H1 (cell line): ENCODE measurements around the gene MGMT. TPM values are rescaled to one million over a fixed set of nuclear protein-coding genes. Genes with fewer than 3 reads are reported as not detected.

Experiments
- CTCF ChIA-PET: fragments of 300-600 bp; sonication (Branson Sonifier 250); formaldehyde crosslinking; loops from one replicate; lab custom pipeline; 2021; ENCODE audit not compliant: partially characterized antibody; lab: Charles Lee
- POLR2A ChIA-PET: fragments of 300-600 bp; sonication (Branson Sonifier 250); formaldehyde crosslinking; loops from one replicate; lab custom pipeline; 2021; ENCODE audit warnings: inconsistent platforms; ENCODE audit not compliant: partially characterized antibody; lab: Charles Lee
- DNase-seq, 2 experiments: peaks; one replicate each; pipeline versions ENCODE4 v3.0.0 to v3.0.0-alpha.2; 2010 to 2022; ENCODE audit warnings: low spot score in 2 of 2, low read depth in 1 of 2, mixed read lengths in 1 of 2
- FAIRE-seq: peaks from 2 replicates; lab custom pipeline; 2011; peaks lifted over from hg19 to GRCh38; lab: Jason Lieb, UNC
- H2AFZ ChIP-seq: 2 replicates; pipeline ENCODE4 v1.8.1; 2012; ENCODE audit warnings: low read length, inconsistent platforms
- H2AK5ac ChIP-seq: 2 replicates; pipeline ENCODE4 v1.6.1; 2013; ENCODE audit warnings: low read depth, low read length
- H2BK120ac ChIP-seq: replicated peaks from 2 replicates; pipeline ENCODE3; 2013; ENCODE audit warnings: low read depth, low read length, inconsistent platforms
- H2BK12ac ChIP-seq: 2 replicates; pipeline ENCODE4 v1.6.1; 2013; ENCODE audit warnings: low read depth, low read length
- H2BK15ac ChIP-seq: 2 replicates; pipeline ENCODE4 v1.6.1; 2013; ENCODE audit warnings: low read length
- H2BK20ac ChIP-seq: 2 replicates; pipeline ENCODE4 v1.6.1; 2013; ENCODE audit warnings: low read length
- H2BK5ac ChIP-seq: 2 replicates; pipeline ENCODE4 v1.6.1; 2013; ENCODE audit warnings: low read depth, low read length
- H3K14ac ChIP-seq: 2 replicates; pipeline ENCODE4 v1.6.1; 2013; ENCODE audit warnings: inconsistent platforms; ENCODE audit not compliant: insufficient read length
- H3K18ac ChIP-seq: 2 replicates; pipeline ENCODE4 v1.6.1; 2013; ENCODE audit warnings: low read length; ENCODE audit errors: extremely low read depth
- H3K23ac ChIP-seq: 2 replicates; pipeline ENCODE4 v1.6.1; 2013; ENCODE audit warnings: inconsistent platforms; ENCODE audit not compliant: insufficient read length
- H3K23me2 ChIP-seq: 2 replicates; pipeline ENCODE4 v1.6.1; 2013; ENCODE audit warnings: low read depth, low read length
- H3K27ac ChIP-seq: 2 replicates; pipeline ENCODE4 v1.6.1; 2011; ENCODE audit warnings: low read depth, low read length, inconsistent platforms
- H3K27me3 ChIP-seq, 4 experiments: replicated peaks in 1 of 4; 1 replicate in 1 of 4; 2 replicates in 3 of 4; pipeline versions ENCODE4 v1.6.1 to v1.8.1; 2011 to 2013; ENCODE audit warnings: low read length in 3 of 4, mild to moderate bottlenecking in 3 of 4, inconsistent platforms in 2 of 4, mixed read lengths in 2 of 4, moderate library complexity in 1 of 4; ENCODE audit not compliant: control insufficient read depth in 3 of 4, insufficient read depth in 3 of 4; ENCODE audit errors: extremely low read depth in 1 of 4
- H3K36me3 ChIP-seq, 4 experiments: 2 replicates each; pipeline versions ENCODE4 v1.6.1 to v1.8.1; 2011 to 2013; ENCODE audit warnings: mild to moderate bottlenecking in 4 of 4, low read length in 3 of 4, moderate library complexity in 2 of 4, control low read depth in 1 of 4, inconsistent platforms in 1 of 4; ENCODE audit not compliant: insufficient read depth in 4 of 4, control insufficient read depth in 2 of 4
- H3K4ac ChIP-seq: replicated peaks from 2 replicates; pipeline ENCODE3; 2013; ENCODE audit warnings: low read length, low read depth, mixed read lengths, inconsistent platforms; ENCODE audit not compliant: insufficient read length
- H3K4me1 ChIP-seq, 4 experiments: replicated peaks in 1 of 4; 1 replicate in 1 of 4; 2 replicates in 3 of 4; pipeline versions ENCODE4 v1.6.1 to v1.8.1; 2011 to 2013; ENCODE audit warnings: low read length in 3 of 4, inconsistent platforms in 2 of 4, mixed read lengths in 1 of 4; ENCODE audit not compliant: insufficient read depth in 4 of 4, control insufficient read depth in 3 of 4
- H3K4me2 ChIP-seq, 2 experiments: 2 replicates each; pipeline versions ENCODE4 v1.6.1 to v1.8.1; 2011 to 2013; ENCODE audit warnings: low read depth in 2 of 2, low read length in 2 of 2, control low read depth in 1 of 2, inconsistent platforms in 1 of 2, mild to moderate bottlenecking in 1 of 2; ENCODE audit not compliant: insufficient read depth in 1 of 2
- H3K4me3 ChIP-seq, 4 experiments: fragments of 200-600, 300-600 bp in 1 of 4; sonication (generic), shearing (Covaris generic), sonication (Bioruptor Twin) in 1 of 4; 2 replicates each; pipeline versions ENCODE4 v1.5.1 to v1.8.1; 2011 to 2016; ENCODE audit warnings: low read length in 4 of 4, low read depth in 3 of 4, control low read depth in 2 of 4, inconsistent platforms in 2 of 4, mild to moderate bottlenecking in 2 of 4, mixed read lengths in 1 of 4, moderate library complexity in 1 of 4; ENCODE audit not compliant: insufficient read depth in 2 of 4; ENCODE audit errors: extremely low read depth in 1 of 4
- H3K56ac ChIP-seq: replicated peaks from 2 replicates; pipeline ENCODE3; 2013; ENCODE audit warnings: low read depth, mild to moderate bottlenecking, mixed read lengths, low read length, inconsistent platforms; ENCODE audit not compliant: insufficient read length
- H3K79me1 ChIP-seq: 2 replicates; pipeline ENCODE4 v1.6.1; 2013; ENCODE audit warnings: low read depth, low read length, control low read depth
- H3K79me2 ChIP-seq, 2 experiments: 2 replicates each; pipeline versions ENCODE4 v1.6.1 to v1.8.1; 2012 to 2013; ENCODE audit warnings: low read length in 2 of 2, mild to moderate bottlenecking in 2 of 2, inconsistent platforms in 1 of 2; ENCODE audit not compliant: insufficient read depth in 2 of 2, control insufficient read depth in 1 of 2
- H3K9ac ChIP-seq, 4 experiments: replicated peaks in 1 of 4; 1 replicate in 1 of 4; 2 replicates in 3 of 4; pipeline versions ENCODE4 v1.6.1 to v1.8.1; 2011 to 2013; ENCODE audit warnings: low read depth in 3 of 4, low read length in 3 of 4, control low read depth in 2 of 4, mild to moderate bottlenecking in 2 of 4, moderate library complexity in 2 of 4, inconsistent platforms in 1 of 4; ENCODE audit errors: extremely low read depth in 1 of 4
- H3K9me3 ChIP-seq, 2 experiments: 2 replicates each; pipeline versions ENCODE4 v1.6.1 to v1.8.1; 2012 to 2013; ENCODE audit warnings: mild to moderate bottlenecking in 2 of 2, moderate library complexity in 2 of 2, control low read depth in 1 of 2, inconsistent platforms in 1 of 2, low read depth in 1 of 2, low read length in 1 of 2, mixed read lengths in 1 of 2; ENCODE audit not compliant: insufficient read depth in 2 of 2
- H4K20me1 ChIP-seq, 2 experiments: replicated peaks in 1 of 2; 2 replicates each; pipeline versions ENCODE3 to v1.8.1; 2011 to 2013; ENCODE audit warnings: inconsistent platforms in 2 of 2, low read length in 2 of 2, mild to moderate bottlenecking in 1 of 2; ENCODE audit not compliant: insufficient read depth in 2 of 2, control insufficient read depth in 1 of 2
- H4K5ac ChIP-seq: 2 replicates; pipeline ENCODE4 v1.6.1; 2013; ENCODE audit warnings: low read length, low read depth, mixed read lengths, inconsistent platforms; ENCODE audit not compliant: insufficient read length
- H4K8ac ChIP-seq: 2 replicates; pipeline ENCODE4 v1.8.0; 2013; ENCODE audit warnings: mild to moderate bottlenecking, moderate library complexity, low read length, inconsistent platforms; ENCODE audit not compliant: insufficient read depth; ENCODE audit errors: extremely low read depth
- H4K91ac ChIP-seq: replicated peaks from 2 replicates; pipeline ENCODE3; 2013; ENCODE audit warnings: low read length, mixed read lengths, inconsistent platforms; ENCODE audit not compliant: insufficient read length
- ASH2L ChIP-seq: fragments of 200-600, 300-600 bp; sonication (generic); IDR thresholded peaks from one replicate; pipeline ENCODE4 v1.7.1; 2017; ENCODE audit warnings: low read length
- BACH1 ChIP-seq: IDR thresholded peaks from 2 replicates; pipeline ENCODE4 v1.6.1; 2012; ENCODE audit warnings: low read length, improper control_type of control experiment
- BRCA1 ChIP-seq: IDR thresholded peaks from 2 replicates; pipeline ENCODE4 v1.6.1; 2012; ENCODE audit warnings: low read depth, low read length, improper control_type of control experiment
- CBX5 ChIP-seq: fragments of 300-800, 300-1000 bp; sonication (generic); IDR thresholded peaks from 2 replicates; pipeline ENCODE4 v1.7.1; 2016; ENCODE audit warnings: antibody characterized with exemption, low read length, low read depth
- HDAC2 ChIP-seq, 2 experiments: fragments of 300-600 bp in 1 of 2; sonication (generic) in 1 of 2; IDR thresholded peaks; 2 replicates each; pipeline ENCODE4 v1.6.1; 2011 to 2012; ENCODE audit warnings: low read depth in 2 of 2, low read length in 2 of 2, mild to moderate bottlenecking in 2 of 2, moderate library complexity in 2 of 2, borderline replicate concordance in 1 of 2, inconsistent platforms in 1 of 2
- JUN ChIP-seq: IDR thresholded peaks from 2 replicates; pipeline ENCODE4 v1.6.1; 2011; ENCODE audit warnings: low read depth, mild to moderate bottlenecking, improper control_type of control experiment, low read length
- KDM1A ChIP-seq: fragments of 200-600, 300-600 bp; sonication (generic); IDR thresholded peaks from 2 replicates; pipeline ENCODE4 v1.7.1; 2016; ENCODE audit warnings: mild to moderate bottlenecking, low read length, borderline replicate concordance
- KDM5A ChIP-seq: fragments of 200-600 bp; IDR thresholded peaks from 2 replicates; pipeline ENCODE4 v1.7.1; 2012; ENCODE audit warnings: mild to moderate bottlenecking, low read length, inconsistent platforms, mixed read lengths
- PHF8 ChIP-seq: fragments of 200-600 bp; sonication (generic); conservative IDR thresholded peaks from 2 replicates; pipeline ENCODE4 v1.7.1; 2012; ENCODE audit warnings: low read depth, mild to moderate bottlenecking, inconsistent platforms, low read length, moderate library complexity
- SRF ChIP-seq: IDR thresholded peaks from 2 replicates; pipeline ENCODE4 v1.6.1; 2011; ENCODE audit warnings: mild to moderate bottlenecking, low read depth, low read length, moderate library complexity
- TAF7 ChIP-seq: optimal IDR thresholded peaks from 2 replicates; pipeline ENCODE3; 2011; ENCODE audit warnings: low read depth, mild to moderate bottlenecking, inconsistent platforms, low read length, moderate library complexity, borderline replicate concordance
- TEAD4 ChIP-seq: IDR thresholded peaks from 2 replicates; pipeline ENCODE4 v1.6.1; 2012; ENCODE audit warnings: low read depth, low read length, inconsistent platforms, mixed read lengths
- ZNF274 ChIP-seq: IDR thresholded peaks from 2 replicates; pipeline ENCODE4 v1.7.0; 2012; ENCODE audit warnings: low read length, borderline replicate concordance; ENCODE audit errors: extremely low read depth
- WGBS, 2 experiments: shearing (Covaris generic) in 1 of 2; methylation state at CpG; one replicate each; pipeline versions ENCODE4 v1.1.6 to v1.1.7; 2013 to 2015; ENCODE audit warnings: low lambda C conversion rate in 2 of 2, mixed read lengths in 2 of 2, inconsistent platforms in 1 of 2, low coverage in 1 of 2, missing lambda C conversion rate in 1 of 2; ENCODE audit not compliant: insufficient replicate concordance in 2 of 2, insufficient coverage in 1 of 2, insufficient read length in 1 of 2; ENCODE audit errors: extremely low coverage in 1 of 2, missing lambda C conversion rate in 1 of 2; 5-methylcytosine and 5-hydroxymethylcytosine counted together
- polyA plus RNA-seq, 7 experiments: library from polyadenylated mRNA; depleted of rRNA in 3 of 7; stranded (reverse) in 5 of 7; unstranded in 2 of 7; fragments of >200 nt in 5 of 7; fragments of 200-250 nt in 2 of 7; gene quantifications; 1 replicate in 5 of 7; 2 replicates in 1 of 7; 4 replicates in 1 of 7; pipeline versions ENCODE4 v1.2.1 to v1.2.3, GENCODE V29; 2011 to 2013; ENCODE audit warnings: missing spikeins in 2 of 7, mixed read lengths in 2 of 7
- total RNA-seq: library from RNA; stranded (reverse); fragmentation: NEBNext Ultra II Directional; extraction: Animal tissue kit (Norgen Biotek cat#: 25700); gene quantifications from 2 replicates; pipeline ENCODE4 v1.2.1, GENCODE V29; 2021

MGMT gene
- total and polyA plus RNA-seq, 2 of the 8 experiments (the other 6 are each of a cell fraction or from before 2014, with no cell fraction given): 9.9 to 10.7 TPM

GRCh38 chr10:129440247-129440646 lies 26.8 kb upstream of the MGMT start:
- no peak overlapping the region for H2BK5ac ChIP-seq
- H3K9ac ChIP-seq: no peak overlapping the region
- no peak overlapping the region for H3K4me3 ChIP-seq
- WGBS, 2 experiments: 86% methylated on average over 7 of the region's 7 CpGs; no CpG with 5 or more reads in 1 of the 2 experiments
- no peaks in the 10 kb centered on the region for H3K9me3 ChIP-seq
- 0 out of 2 replicates have a peak overlapping the region, but pooled peaks have one; percentile 41 for H2BK12ac ChIP-seq
- 0 out of 2 replicates have a peak overlapping the region, but pooled peaks have one; percentile 23 for H2BK20ac ChIP-seq
- no peak overlapping the region for H3K23ac ChIP-seq
- no peak overlapping the region for H4K8ac ChIP-seq
- no peak overlapping the region for H3K18ac ChIP-seq
- H3K4me2 ChIP-seq: no peak overlapping the region
- H3K79me2 ChIP-seq: no peaks in the 10 kb centered on the region
- no peaks in the 10 kb centered on the region for H3K36me3 ChIP-seq
- H3K56ac ChIP-seq: no peak overlapping the region
- TF ChIP-seq BRCA1 (no peak), KDM5A (no peak), HDAC2 (IDR thresholded peaks at IDR 0.05; ENCODE audit: borderline replicate concordance in 1 of 2, low read depth in 2 of 2, low read length in 2 of 2) (no peak), KDM1A (no peak), TEAD4 (no peak), PHF8 (no peak), ASH2L (no peak), ZNF274 (no peak), BACH1 (no peak), TAF7 (no peak), CBX5 (no peak), SRF (no peak), JUN (no peak)
- TF ChIP-seq, all 59 proteins: peak for 0
- no peak for FAIRE-seq
- Histone ChIP-seq H4K5ac (no peak overlapping the region), H4K91ac (no peak overlapping the region), H2BK120ac (no peak overlapping the region), H3K23me2 (no peaks in the 10 kb centered on the region), H3K4ac (no peak overlapping the region), H3K27ac (no peak overlapping the region), H3K79me1 (no peaks in the 10 kb centered on the region), H3K27me3 (no peaks in the 10 kb centered on the region), H3K14ac (no peak overlapping the region), H3K4me1 (peaks cover 0 to 12% (median 2%) of the 10 kb centered on the region in 4 experiments; a peak in 5 of 7 replicates), H2AK5ac (no peak overlapping the region), H4K20me1 (no peaks in the 10 kb centered on the region), H2AFZ (no peak overlapping the region), H2BK15ac (no peak overlapping the region)
- ChIA-PET CTCF (no interaction called here), POLR2A (no interaction called here)
- no peak for DNase-seq
